Measurements from ENCODE around the gene USB1.

The USB1 gene

GRCh38 chr16:58020628-58021521 lies 19.7 kb downstream of the USB1 start:
- DNase-seq = peak; percentile 49 to 56

- DNase-seq = no peak
These were observed 20.7 kb downstream of the USB1 start for GRCh38 chr16:58021661-58022551.

GRCh38 chr16:58022601-58023371 lies 21.6 kb downstream of the USB1 start:
- DNase-seq = no peak

- peak in 1 of 2 experiments; percentile 15 for DNase-seq
These were observed 23.5 kb downstream of the USB1 start for GRCh38 chr16:58024486-58025350.

DNA sequence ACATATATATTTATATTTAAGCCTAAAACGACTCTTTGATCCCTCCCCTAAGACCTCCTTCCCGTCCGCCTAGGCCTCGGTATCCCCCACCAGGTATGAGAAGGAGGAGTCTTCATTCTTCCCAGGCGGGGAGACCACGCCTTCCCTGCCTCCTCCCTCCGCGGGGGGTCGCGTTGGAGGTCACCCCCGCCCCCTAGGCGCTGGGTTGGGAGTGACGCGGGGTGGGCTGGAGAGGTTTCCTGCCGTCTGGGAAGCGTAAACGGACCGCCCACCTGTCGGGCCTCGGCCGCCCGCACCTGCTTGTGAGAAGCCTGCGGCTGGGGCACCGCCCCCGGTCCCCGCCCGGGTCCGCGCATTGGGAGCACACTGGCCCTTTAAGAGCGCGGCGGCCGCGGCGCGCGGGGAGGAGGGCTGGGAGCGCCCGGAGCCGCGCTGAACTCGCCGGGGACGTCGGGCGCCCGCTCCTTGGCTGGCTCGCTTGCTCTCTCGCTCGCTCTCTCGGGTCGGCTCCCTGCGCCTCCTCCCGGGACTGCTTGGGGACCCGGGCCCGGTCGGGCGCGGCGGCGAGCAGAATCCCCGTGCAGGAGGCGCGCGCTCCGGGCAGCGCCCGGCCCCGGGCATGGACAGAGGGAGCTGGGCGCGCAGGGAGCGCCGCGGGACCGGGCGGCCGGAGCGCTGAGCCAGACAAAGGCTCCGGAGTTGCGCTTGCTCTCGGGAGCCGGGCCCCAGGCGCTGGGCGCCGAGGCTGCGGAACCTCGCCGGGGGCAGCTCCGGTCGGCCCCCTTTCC lies 24.3 kb downstream of the USB1 start, which contains the start of gene MMP15:
Gene MMP15 (plus strand): TSS at position 404 of the 788 bp plus-strand sequence. CDS start 597 bp downstream, outside the sequence.
- DNase-seq = peak; percentile 62 to 71

- peak in 1 of 2 experiments; percentile 24 for DNase-seq
These were observed 25.0 kb downstream of the USB1 start for GRCh38 chr16:58026139-58026704.

GRCh38 chr16:58026705-58027160 lies 25.5 kb downstream of the USB1 start:
- DNase-seq = peak in 1 of 2 experiments; percentile 5

- DNase-seq = no peak
These were observed 26.1 kb downstream of the USB1 start for GRCh38 chr16:58027161-58027915.

- DNase-seq = no peak
These were observed 26.8 kb downstream of the USB1 start for GRCh38 chr16:58027916-58028455.

- no peak for DNase-seq
These were observed 27.4 kb downstream of the USB1 start for GRCh38 chr16:58028541-58029070.

- DNase-seq = no peak
These were observed 28.2 kb downstream of the USB1 start for GRCh38 chr16:58029410-58029809.

- DNase-seq = no peak
These were observed 29.1 kb downstream of the USB1 start for GRCh38 chr16:58030136-58030840.

DNA sequence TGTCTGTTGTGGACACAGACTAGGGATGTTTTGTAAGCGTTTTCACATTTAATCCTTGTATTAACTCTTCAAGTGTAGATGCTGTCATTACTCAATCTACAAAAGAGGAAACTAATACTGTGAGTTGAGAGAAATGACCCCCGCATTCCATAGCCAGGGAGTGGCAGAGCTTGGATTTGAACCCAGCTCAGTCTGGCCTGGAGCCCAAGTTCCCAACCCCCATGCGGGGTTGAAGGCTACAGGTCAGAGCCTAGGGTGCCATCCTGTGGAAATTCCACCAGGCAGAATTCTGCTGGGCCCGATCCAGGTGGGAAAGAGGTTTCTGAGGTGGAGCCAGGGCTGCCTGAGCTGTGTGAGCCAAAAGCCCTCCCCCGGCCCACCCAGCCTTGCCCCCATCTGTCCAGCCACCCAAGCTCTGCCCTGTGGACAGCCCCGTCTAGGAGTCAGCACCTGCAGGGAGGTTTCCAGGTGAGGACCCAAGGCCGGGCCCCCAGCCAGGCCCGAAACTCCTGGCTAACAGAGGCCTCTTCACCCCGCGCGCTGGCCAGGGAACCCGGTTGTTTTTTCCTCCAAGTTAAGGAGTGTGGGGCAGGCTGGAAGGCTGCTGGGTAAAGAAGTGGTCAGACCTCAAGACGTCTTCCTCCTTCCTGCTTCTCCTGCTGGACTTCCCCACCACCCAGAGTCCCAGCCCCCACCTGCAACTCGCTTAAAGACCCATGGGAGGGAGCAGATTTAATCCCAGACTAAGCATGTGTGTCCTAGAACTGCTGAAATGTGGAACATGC lies 30.0 kb downstream of the USB1 start:
- no peak for DNase-seq

- no peak for DNase-seq
These were observed 31.6 kb downstream of the USB1 start for GRCh38 chr16:58032710-58033293.

GRCh38 chr16:58034128-58034685 lies 33.0 kb downstream of the USB1 start:
- no peak for DNase-seq

DNA sequence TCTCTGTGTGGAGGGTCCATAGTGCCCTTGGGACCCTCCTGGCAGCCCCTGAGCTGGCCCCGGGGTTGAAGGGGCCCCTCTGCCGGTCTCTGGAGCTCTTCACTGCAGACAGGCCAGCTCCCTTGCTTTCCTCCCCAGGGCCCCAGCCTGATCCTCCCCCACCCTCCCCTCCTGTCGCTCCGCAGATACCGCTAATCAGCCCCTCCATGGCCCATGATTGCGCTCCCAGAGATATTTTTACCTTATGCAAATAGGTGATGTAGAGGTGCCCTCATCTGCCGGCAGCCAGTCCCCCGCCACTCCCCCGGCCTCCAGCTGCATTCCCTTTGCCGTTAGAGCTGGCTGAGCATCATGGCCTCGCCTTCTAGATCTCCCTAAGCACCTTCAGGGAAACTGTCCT lies 33.6 kb downstream of the USB1 start:
- DNase-seq = no peak

All from stimulated activated CD4-positive, alpha-beta T cell treated with anti-CD3 and anti-CD28 coated beads, Interleukin-4, amount 100 ng/mL, for 4 hours (primary cell).